Body of pancreas (tissue), 4 donors: ENCODE results near the gene ZBTB18.

ENCODE experiments used
- POLR2A ChIP-seq, 3 donors: fragments of 450-650 bp; IDR thresholded peaks; one replicate each; pipeline ENCODE4 v1.6.1; 2016; ENCODE audit warnings: antibody characterized with exemption in 3 of 3, mild to moderate bottlenecking in 2 of 3
- TF ChIP-seq, protein P1 (sequence below), 7 experiments: fragments of 450-650 bp in 4 of 7; fragments of 200-600 bp in 3 of 7; sonication (generic) in 3 of 7; IDR thresholded peaks; one replicate each; pipeline ENCODE4 v1.5.1; 2016 to 2019; ENCODE audit warnings: antibody characterized with exemption in 7 of 7

- TF ChIP-seq, protein P1, sequence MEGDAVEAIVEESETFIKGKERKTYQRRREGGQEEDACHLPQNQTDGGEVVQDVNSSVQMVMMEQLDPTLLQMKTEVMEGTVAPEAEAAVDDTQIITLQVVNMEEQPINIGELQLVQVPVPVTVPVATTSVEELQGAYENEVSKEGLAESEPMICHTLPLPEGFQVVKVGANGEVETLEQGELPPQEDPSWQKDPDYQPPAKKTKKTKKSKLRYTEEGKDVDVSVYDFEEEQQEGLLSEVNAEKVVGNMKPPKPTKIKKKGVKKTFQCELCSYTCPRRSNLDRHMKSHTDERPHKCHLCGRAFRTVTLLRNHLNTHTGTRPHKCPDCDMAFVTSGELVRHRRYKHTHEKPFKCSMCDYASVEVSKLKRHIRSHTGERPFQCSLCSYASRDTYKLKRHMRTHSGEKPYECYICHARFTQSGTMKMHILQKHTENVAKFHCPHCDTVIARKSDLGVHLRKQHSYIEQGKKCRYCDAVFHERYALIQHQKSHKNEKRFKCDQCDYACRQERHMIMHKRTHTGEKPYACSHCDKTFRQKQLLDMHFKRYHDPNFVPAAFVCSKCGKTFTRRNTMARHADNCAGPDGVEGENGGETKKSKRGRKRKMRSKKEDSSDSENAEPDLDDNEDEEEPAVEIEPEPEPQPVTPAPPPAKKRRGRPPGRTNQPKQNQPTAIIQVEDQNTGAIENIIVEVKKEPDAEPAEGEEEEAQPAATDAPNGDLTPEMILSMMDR (IDR thresholded peaks at IDR 0.05): no peak
- no peak for TF ChIP-seq POLR2A (IDR thresholded peaks at IDR 0.05)
Measured at GRCh38 chr1:244011271-244011670, 39.8 kb upstream of the ZBTB18 start.
